Activated B cell treated with CpG ODN at 0.5 μM for 24 hours (primary cell): ENCODE measurements around the gene ZBED6. TPM values are rescaled to one million over a fixed set of nuclear protein-coding genes. Genes with fewer than 3 reads are reported as not detected.
"Not testable (repeated sequence)": the region's sequence is repeated elsewhere in the genome, so short reads cannot be mapped to it uniquely, and the experiment has no call there.

Source experiments
- ATAC-seq: fragments of 200-7000 bp; cut with Tn5 transposase; one replicate; pipeline ENCODE4 v1.10.0; 2021; ENCODE audit warnings: low read depth, mild to moderate bottlenecking, moderate library complexity
- CTCF ChIA-PET: fragments of 350-600 bp; sonication (Branson Sonifier 250); formaldehyde crosslinking; loops from one replicate; lab custom pipeline; 2021; ENCODE audit warnings: antibody characterized with exemption; lab: Charles Lee
- POLR2A ChIA-PET: fragments of 350-600 bp; sonication (Branson Sonifier 250); formaldehyde crosslinking; loops from one replicate; lab custom pipeline; 2021; ENCODE audit warnings: antibody characterized with exemption; lab: Charles Lee
- DNase-seq: peaks from one replicate; pipeline ENCODE4 v3.0.0; 2022
- H3K27ac Mint-ChIP-seq: one replicate; pipeline ENCODE4 v1.8.0; 2020; ENCODE audit warnings: mixed read lengths
- H3K27me3 Mint-ChIP-seq: one replicate; pipeline ENCODE4 v1.8.0; 2021; ENCODE audit warnings: mixed read lengths
- H3K36me3 Mint-ChIP-seq: one replicate; pipeline ENCODE4 v1.8.0; 2021; ENCODE audit warnings: low read depth, mixed read lengths
- H3K4me1 Mint-ChIP-seq: one replicate; pipeline ENCODE4 v1.8.0; 2021; ENCODE audit warnings: mixed read lengths
- H3K4me3 Mint-ChIP-seq: one replicate; pipeline ENCODE4 v1.8.0; 2020; ENCODE audit warnings: mild to moderate bottlenecking, mixed read lengths
- H3K9me3 Mint-ChIP-seq: one replicate; pipeline ENCODE4 v1.8.0; 2020; ENCODE audit warnings: mixed read lengths
- CTCF ChIP-seq: fragments of 200-600 bp; IDR thresholded peaks from one replicate; pipeline ENCODE4 v1.8.0; 2022; ENCODE audit warnings: antibody characterized with exemption, mild to moderate bottlenecking
- intact Hi-C: fragments of 100-400 bp; cut with micrococcal nuclease; formaldehyde crosslinking; loops from one replicate; pipeline ENCODE4 v1.15.1; 2024
- total RNA-seq: library from RNA; stranded (reverse); gene quantifications from 2 replicates; pipeline ENCODE4 v1.2.3, GENCODE V29; 2022

ZBED6 gene
- total RNA-seq, 1 donor from 2014 or later = 31.4 TPM

DNA sequence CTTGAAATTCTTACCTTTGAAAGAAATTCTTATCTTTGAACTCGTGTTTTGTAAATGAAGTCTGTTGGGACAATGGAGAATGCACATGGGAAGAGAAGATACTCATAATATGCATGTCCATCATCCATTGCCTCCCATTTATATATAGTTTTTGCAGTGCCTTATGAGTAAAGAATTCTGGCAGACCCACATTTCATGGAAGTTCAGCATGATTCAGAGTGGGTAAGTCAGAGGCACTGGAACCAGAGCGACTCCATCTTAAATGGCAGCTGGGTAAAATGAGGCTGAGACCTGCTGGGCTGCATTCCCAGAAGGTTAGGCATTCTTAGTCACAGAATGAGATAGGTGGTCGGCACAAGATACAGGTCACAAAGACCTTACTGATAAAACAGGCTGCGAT, 16.6 kb upstream of the ZBED6 start:
- Mint-ChIP-seq H3K9me3 (no peaks in the 10 kb centered on the region), H3K4me3 (no peak overlapping the region), H3K27me3 (no peaks in the 10 kb centered on the region), H3K36me3 (peaks cover 24% of the 10 kb centered on the region), H3K27ac (no peak overlapping the region), H3K4me1 (peaks cover 12% of the 10 kb centered on the region)
- intact Hi-C loops = loop anchor here (5.0 kb wide), 1 partner anchor 76 kb away; no protein-coding TSS in a partner anchor
- CTCF ChIA-PET = no interaction called here
- POLR2A ChIA-PET = no interaction called here
- no peak for DNase-seq
- no peak for ATAC-seq
- no peak for TF ChIP-seq CTCF

DNA sequence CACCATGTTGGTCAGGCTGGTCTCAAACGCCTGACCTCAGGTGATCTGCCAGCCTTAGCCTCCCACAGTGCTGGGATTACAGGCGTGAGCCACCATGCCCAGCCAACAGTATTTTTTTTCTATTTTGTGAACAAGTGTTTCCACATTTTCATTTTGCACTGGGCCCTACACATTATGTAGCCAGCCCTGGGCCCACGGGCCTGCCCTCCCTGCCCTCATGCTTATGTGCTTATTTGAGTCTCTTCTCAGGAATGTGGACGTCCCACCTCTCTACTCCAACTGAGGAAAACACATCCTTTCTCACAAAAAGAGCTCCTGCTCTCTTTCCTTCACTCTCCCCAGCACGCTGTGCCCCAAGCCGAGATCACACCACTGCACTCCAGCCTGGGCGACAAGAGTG, 13.5 kb upstream of the ZBED6 start:
- DNase-seq = no peak
- ATAC-seq = no peak
- H3K27ac Mint-ChIP-seq = no peak overlapping the region
- H3K4me3 Mint-ChIP-seq = no peak overlapping the region
- H3K27me3 Mint-ChIP-seq = no peaks in the 10 kb centered on the region
- ChIA-PET CTCF (no interaction called here), POLR2A (no interaction called here)
- no peak for TF ChIP-seq CTCF
- H3K36me3 Mint-ChIP-seq = peaks cover 1% of the 10 kb centered on the region
- no peaks in the 10 kb centered on the region for H3K9me3 Mint-ChIP-seq
- no peaks in the 10 kb centered on the region for H3K4me1 Mint-ChIP-seq
- intact Hi-C loops = no loop called here

DNA sequence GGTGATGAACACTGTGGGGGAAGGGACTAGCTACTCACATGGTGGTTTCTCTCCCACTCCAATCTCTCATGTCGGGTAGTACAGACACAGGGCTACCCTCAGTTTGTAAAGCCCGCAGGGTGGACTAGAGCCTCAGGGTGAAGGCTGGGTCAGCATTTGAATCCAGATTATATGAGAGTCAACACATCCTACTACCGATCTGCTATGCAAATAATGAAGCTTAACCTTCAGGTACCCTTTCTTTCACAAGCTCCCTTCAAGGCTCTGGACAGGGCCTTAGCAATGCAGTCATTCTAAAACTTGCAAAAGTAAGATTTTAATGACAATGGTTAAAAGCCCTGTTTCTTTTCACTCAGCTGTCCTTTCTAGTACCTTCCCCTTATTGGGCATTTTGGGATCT, 5.5 kb upstream of the ZBED6 start:
- POLR2A ChIA-PET = no interaction called here
- no peak overlapping the region for H3K4me3 Mint-ChIP-seq
- no peaks in the 10 kb centered on the region for H3K9me3 Mint-ChIP-seq
- no peaks in the 10 kb centered on the region for H3K27me3 Mint-ChIP-seq
- TF ChIP-seq CTCF = no peak
- no peak for DNase-seq
- no peaks in the 10 kb centered on the region for H3K36me3 Mint-ChIP-seq
- intact Hi-C loops = loop anchor here (10.0 kb wide), 2 partner anchors 505 to 725 kb away; partner anchors contain the start of gene MDM4
- peaks cover 3% of the 10 kb centered on the region for H3K4me1 Mint-ChIP-seq
- H3K27ac Mint-ChIP-seq = no peak overlapping the region
- no peak for ATAC-seq
- CTCF ChIA-PET = no interaction called here

DNA sequence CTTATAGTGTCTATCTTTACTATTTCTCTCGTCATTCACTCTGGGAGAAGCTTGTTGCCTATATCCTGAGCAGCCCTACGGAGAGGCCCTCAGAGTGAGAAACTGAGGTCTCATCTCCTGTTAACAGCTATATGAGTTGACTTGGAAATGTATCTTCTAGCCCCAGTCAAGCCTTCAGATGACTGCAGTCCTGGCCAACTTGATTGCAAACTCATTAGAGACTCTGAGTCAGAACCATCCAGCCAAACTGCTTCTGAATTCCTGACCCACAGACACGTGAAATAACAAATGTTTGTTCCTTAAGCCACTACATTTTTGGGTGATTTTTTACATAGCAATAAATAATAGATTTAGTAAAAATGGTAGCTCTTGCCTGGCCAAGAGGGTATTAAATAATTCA, 3.9 kb upstream of the ZBED6 start:
- Mint-ChIP-seq H3K27me3 (no peaks in the 10 kb centered on the region), H3K4me3 (no peak overlapping the region), H3K9me3 (no peaks in the 10 kb centered on the region), H3K27ac (no peak overlapping the region), H3K36me3 (peaks cover 10% of the 10 kb centered on the region), H3K4me1 (peaks cover 14% of the 10 kb centered on the region)
- ChIA-PET CTCF (interaction anchor here (1.5 kb wide), 1 partner anchor 15 kb away, joined by 3 read pairs; no protein-coding TSS in a partner anchor), POLR2A (interaction anchor here (0.7 kb wide), 1 partner anchor 26 kb away, joined by 8 read pairs; the partner anchor contains the start of gene LAX1)
- TF ChIP-seq CTCF = no peak
- intact Hi-C loops = loop anchor here (10.0 kb wide), 2 partner anchors 507 to 723 kb away; partner anchors contain the start of gene MDM4
- DNase-seq (no peak), ATAC-seq (no peak)

DNA sequence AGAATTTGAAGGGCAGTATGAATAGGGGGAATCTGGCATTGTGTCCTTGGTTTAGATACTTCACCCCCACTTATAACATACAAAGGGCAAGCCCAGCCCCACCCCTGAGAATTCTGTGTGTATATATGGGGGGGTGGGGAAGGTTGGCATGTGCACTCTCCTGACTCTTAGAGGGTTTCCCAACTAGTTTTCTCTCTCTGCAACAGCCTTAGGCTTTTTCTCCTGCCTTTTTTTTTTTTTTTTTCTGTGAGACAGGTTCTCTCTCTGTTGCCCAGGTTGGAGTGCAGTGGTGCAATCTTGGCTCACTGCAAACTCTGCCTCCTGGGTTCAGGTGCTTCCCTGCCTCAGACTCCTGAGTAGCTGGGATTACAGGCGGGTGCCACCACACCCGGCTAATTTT, 2.9 kb upstream of the ZBED6 start:
- CTCF ChIA-PET = interaction anchor here (1.5 kb wide), 1 partner anchor 16 kb away, joined by 3 read pairs; no protein-coding TSS in a partner anchor
- no peak for ATAC-seq
- no peaks in the 10 kb centered on the region for H3K27me3 Mint-ChIP-seq

DNA sequence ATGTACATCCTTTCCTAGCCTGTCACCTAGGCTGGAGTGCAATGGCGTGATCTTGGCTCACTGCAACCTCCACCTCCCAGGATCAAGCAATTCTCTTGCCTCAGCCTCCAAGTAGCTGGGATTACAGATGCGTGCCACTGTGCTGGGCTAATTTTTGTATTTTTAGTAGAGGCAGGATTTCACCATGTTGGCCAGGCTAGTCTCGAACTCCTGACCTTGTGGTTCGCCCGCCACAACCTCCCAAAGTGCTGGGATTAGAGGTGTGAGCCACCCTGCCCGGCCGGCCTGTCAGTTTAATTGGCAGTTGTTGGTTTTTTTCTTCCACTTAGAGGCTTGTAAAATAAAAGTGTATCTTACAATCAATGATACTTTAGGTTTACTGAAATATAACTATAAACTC, 1.9 kb upstream of the ZBED6 start:
- H3K4me1 Mint-ChIP-seq = peaks cover 34% of the 10 kb centered on the region
- H3K9me3 Mint-ChIP-seq, ATAC-seq, DNase-seq, H3K27ac Mint-ChIP-seq, CTCF ChIA-PET, POLR2A ChIA-PET, H3K27me3 Mint-ChIP-seq, H3K4me3 Mint-ChIP-seq: not testable (repeated sequence)
- intact Hi-C loops = loop anchor here (10.0 kb wide), 2 partner anchors 509 to 721 kb away; partner anchors contain the start of gene MDM4
- H3K36me3 Mint-ChIP-seq = peaks cover 28% of the 10 kb centered on the region

More for the DNA sequence above, 2.9 kb upstream of the ZBED6 start:
- Mint-ChIP-seq H3K36me3 (peaks cover 18% of the 10 kb centered on the region), H3K4me3 (no peak overlapping the region), H3K27ac (no peak overlapping the region), H3K4me1 (peaks cover 23% of the 10 kb centered on the region), H3K9me3 (no peaks in the 10 kb centered on the region)
- intact Hi-C loops = loop anchor here (10.0 kb wide), 2 partner anchors 508 to 722 kb away; partner anchors contain the start of gene MDM4
- DNase-seq = no peak
- POLR2A ChIA-PET = interaction anchor here (0.7 to 0.8 kb wide), 2 partner anchors 18 to 1327 kb away, joined by 8 to 9 read pairs; no protein-coding TSS in a partner anchor
- no peak for TF ChIP-seq CTCF
